Measurements from ENCODE around the gene NELL1.
"Not testable (repeated sequence)": the region's sequence is repeated elsewhere in the genome, so short reads cannot be mapped to it uniquely, and the experiment has no call there.

Gene NELL1

DNA sequence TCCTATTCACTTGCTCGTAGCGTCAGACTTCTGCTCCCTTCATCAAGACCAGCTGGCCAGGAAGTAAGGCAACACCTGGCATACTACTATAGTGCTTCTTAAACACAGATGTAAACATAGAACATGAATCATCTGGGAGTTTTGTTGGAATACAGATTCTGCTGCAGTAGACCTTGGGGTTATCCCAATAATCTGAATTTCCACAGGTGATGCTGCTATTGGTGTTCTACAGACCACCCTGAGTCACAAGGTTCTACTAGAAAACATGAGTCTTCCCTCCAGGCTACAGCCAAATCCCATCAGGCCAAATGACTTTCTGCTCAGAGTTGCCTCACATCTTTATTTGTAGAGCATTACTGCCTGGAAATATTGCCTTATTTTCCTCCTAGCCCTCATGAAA lies 175.2 kb downstream of the NELL1 start:
- no peaks in the 10 kb centered on the region for H3K27me3 ChIP-seq (ENCODE audit: control insufficient read depth, insufficient read depth, low read length)
- no peak overlapping the region for H3K4me3 ChIP-seq (ENCODE audit: low read length)
- H3K9ac ChIP-seq (ENCODE audit: low read depth, low read length): no peak overlapping the region
- H3K36me3 ChIP-seq (ENCODE audit: insufficient read depth, low read length): no peaks in the 10 kb centered on the region
- H3K4me1 ChIP-seq (ENCODE audit: control insufficient read depth, insufficient read depth, low read length): no peaks in the 10 kb centered on the region
- H3K9me3 ChIP-seq (replicated peaks; ENCODE audit: low read length): peaks cover 4% of the 10 kb centered on the region
- H3K4me2 ChIP-seq (ENCODE audit: low read length): no peak overlapping the region

DNA sequence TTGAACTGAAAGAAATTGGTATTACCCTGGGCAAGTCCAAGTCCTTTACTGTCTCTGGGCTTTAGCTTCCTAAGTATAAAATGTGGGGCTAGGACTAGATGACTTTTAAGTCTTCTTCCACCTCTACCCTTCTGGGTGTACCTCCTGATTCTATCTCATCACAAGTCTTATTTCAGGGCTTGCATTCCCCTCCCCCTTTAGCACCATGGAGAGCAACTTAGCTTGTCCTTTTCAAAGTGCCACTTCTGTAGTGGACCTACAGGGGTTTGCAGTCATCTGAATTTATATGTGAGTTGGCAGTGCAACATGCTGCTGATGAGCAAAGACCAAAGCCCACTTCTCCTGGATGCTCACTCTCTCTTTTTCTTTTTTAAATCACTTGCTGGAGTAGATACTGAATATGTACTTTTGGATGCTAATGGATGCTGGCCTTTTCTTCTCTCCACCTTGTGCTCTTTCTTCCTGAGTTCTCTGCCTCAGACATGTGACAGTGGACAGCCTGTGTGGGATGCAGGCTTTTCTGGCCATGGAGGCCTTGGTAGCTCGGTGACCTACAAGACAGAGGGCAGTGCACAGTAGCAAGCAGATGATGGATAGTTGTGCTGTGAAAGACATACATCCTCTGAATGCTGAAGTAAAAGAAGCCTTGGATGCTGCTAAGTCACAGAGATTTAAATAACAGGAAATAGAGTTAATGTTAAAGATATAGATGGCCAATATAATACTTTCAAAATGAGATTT lies 185.0 kb downstream of the NELL1 start:
- Histone ChIP-seq H3K27me3 (ENCODE audit: control insufficient read depth, insufficient read depth, low read length) (no peaks in the 10 kb centered on the region), H3K4me1 (ENCODE audit: control insufficient read depth, insufficient read depth, low read length) (no peaks in the 10 kb centered on the region), H3K9me3 (replicated peaks; ENCODE audit: low read length) (peaks cover 2% of the 10 kb centered on the region), H3K4me2 (ENCODE audit: low read length) (no peak overlapping the region), H3K9ac (ENCODE audit: low read depth, low read length) (no peak overlapping the region), H3K36me3 (ENCODE audit: insufficient read depth, low read length) (no peaks in the 10 kb centered on the region), H3K4me3 (ENCODE audit: low read length) (no peak overlapping the region)

DNA sequence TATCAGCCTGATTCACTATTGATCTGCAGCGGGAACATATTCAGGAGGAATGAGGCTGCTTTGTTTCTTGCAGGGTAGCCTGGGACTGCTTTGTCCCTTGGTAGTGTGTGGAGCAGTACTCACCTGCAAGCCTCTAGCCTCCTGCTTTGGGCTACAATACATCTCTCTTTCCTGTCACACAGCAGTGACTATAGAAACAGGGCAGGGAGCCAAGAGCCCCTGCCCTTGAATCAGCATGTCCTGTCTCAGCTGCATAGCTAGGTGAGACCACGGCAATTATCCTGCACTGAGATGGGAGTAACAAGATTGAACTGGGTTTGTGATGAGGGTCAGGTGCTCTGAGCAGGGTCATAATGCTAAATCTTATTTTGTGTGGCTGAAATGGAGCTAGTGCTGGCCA lies 191.9 kb downstream of the NELL1 start:
- Histone ChIP-seq H3K4me3 (ENCODE audit: low read length) (no peak overlapping the region), H3K4me1 (ENCODE audit: control insufficient read depth, insufficient read depth, low read length) (no peaks in the 10 kb centered on the region), H3K9me3 (replicated peaks; ENCODE audit: low read length) (no peaks in the 10 kb centered on the region), H3K4me2 (ENCODE audit: low read length) (no peak overlapping the region), H3K36me3 (ENCODE audit: insufficient read depth, low read length) (no peaks in the 10 kb centered on the region), H3K9ac (ENCODE audit: low read depth, low read length) (no peak overlapping the region), H3K27me3 (ENCODE audit: control insufficient read depth, insufficient read depth, low read length) (no peaks in the 10 kb centered on the region)

DNA sequence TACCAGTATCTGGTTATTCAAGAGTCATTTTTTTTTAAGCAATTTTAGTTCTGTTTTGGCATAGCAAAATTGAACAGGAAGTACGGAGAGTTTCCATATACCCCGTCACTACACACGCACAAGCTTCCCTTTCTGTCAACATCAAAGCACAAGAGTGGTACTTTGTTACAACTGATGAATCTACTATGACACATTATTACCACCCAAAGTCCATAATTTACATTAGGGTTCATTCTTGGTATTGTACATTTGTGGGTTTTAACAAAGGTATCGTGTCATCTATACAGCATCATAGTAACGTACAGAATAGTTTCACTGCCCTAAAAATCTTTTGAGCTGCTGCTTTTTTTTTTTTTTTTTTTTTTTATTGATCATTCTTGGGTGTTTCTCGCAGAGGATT lies 192.9 kb downstream of the NELL1 start:
- not testable (repeated sequence) for H3K9me3 ChIP-seq (replicated peaks; ENCODE audit: low read length); H3K4me1 ChIP-seq (ENCODE audit: control insufficient read depth, insufficient read depth, low read length); H3K9ac ChIP-seq (ENCODE audit: low read depth, low read length); H3K4me2 ChIP-seq (ENCODE audit: low read length); H3K4me3 ChIP-seq (ENCODE audit: low read length); H3K27me3 ChIP-seq (ENCODE audit: control insufficient read depth, insufficient read depth, low read length); H3K36me3 ChIP-seq (ENCODE audit: insufficient read depth, low read length)

DNA sequence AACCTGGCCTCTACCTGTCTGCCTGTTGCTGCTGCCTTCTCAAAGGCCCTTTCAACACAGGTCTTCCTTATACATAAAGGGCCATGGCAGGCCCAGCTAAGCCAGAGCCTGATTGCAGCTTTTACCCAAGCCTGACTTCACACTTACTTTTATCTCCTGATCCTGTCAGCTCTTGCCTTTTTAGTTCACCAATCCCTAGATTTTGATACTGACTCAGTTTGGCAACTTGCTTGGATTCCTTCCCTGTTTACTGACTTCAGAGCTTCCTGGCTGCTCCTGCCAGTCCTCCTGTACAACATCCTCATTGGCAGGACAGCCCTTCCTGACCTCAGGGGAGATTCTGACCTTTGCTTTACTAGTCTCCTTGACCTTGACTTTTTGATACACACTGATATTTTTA lies 195.2 kb downstream of the NELL1 start:
- Histone ChIP-seq H3K9ac (ENCODE audit: low read depth, low read length) (no peak overlapping the region), H3K27me3 (ENCODE audit: control insufficient read depth, insufficient read depth, low read length) (no peaks in the 10 kb centered on the region), H3K9me3 (replicated peaks; ENCODE audit: low read length) (no peaks in the 10 kb centered on the region), H3K4me1 (ENCODE audit: control insufficient read depth, insufficient read depth, low read length) (no peaks in the 10 kb centered on the region), H3K36me3 (ENCODE audit: insufficient read depth, low read length) (no peaks in the 10 kb centered on the region), H3K4me2 (ENCODE audit: low read length) (no peak overlapping the region), H3K4me3 (ENCODE audit: low read length) (no peak overlapping the region)

DNA sequence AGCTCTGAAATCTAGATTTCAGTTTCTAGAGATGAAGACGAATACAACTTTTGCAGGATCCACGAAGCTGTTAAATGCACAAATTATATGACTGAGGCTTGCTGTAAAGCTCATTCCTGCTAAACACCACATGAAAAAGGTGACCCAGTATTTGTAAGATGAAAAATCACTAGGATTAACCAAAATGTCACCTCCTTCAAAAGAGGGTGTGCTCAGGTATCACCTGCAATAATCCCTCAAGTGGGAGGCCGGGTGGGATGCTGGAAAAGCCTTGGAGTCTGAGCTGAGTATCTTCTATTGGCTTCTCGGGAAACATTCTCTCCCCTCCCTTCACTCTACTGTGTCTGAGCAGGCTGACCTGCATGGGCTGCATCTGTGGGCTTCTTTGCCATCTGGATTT lies 195.8 kb downstream of the NELL1 start:
- no peaks in the 10 kb centered on the region for H3K9me3 ChIP-seq (replicated peaks; ENCODE audit: low read length)
- no peak overlapping the region for H3K4me2 ChIP-seq (ENCODE audit: low read length)
- no peaks in the 10 kb centered on the region for H3K4me1 ChIP-seq (ENCODE audit: control insufficient read depth, insufficient read depth, low read length)
- H3K27me3 ChIP-seq (ENCODE audit: control insufficient read depth, insufficient read depth, low read length): no peaks in the 10 kb centered on the region
- H3K9ac ChIP-seq (ENCODE audit: low read depth, low read length): no peak overlapping the region
- no peaks in the 10 kb centered on the region for H3K36me3 ChIP-seq (ENCODE audit: insufficient read depth, low read length)
- H3K4me3 ChIP-seq (ENCODE audit: low read length): no peak overlapping the region

DNA sequence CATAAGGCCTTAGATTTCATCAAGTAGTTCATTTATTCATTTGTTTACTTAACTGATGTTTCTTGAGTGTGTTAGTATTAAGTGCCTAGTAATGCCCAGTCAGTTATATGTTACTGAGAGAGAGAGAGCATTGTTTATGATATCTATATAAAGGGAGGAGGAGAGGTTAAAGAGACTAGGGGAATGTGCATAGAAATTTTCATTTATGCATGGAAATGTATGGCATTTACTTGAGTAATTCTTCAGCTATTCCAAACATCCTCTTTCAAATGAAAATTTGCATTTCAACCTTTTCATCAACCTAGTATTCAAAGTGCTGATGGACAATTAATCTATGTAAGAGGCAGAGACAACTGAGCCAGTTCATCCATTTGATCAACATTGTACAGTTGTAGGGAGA lies 199.7 kb downstream of the NELL1 start:
- H3K27me3 ChIP-seq (ENCODE audit: control insufficient read depth, insufficient read depth, low read length): no peaks in the 10 kb centered on the region
- no peak overlapping the region for H3K9ac ChIP-seq (ENCODE audit: low read depth, low read length)
- H3K9me3 ChIP-seq (replicated peaks; ENCODE audit: low read length): no peaks in the 10 kb centered on the region
- no peak overlapping the region for H3K4me3 ChIP-seq (ENCODE audit: low read length)
- H3K36me3 ChIP-seq (ENCODE audit: insufficient read depth, low read length): no peaks in the 10 kb centered on the region
- H3K4me1 ChIP-seq (ENCODE audit: control insufficient read depth, insufficient read depth, low read length): no peaks in the 10 kb centered on the region
- no peak overlapping the region for H3K4me2 ChIP-seq (ENCODE audit: low read length)

DNA sequence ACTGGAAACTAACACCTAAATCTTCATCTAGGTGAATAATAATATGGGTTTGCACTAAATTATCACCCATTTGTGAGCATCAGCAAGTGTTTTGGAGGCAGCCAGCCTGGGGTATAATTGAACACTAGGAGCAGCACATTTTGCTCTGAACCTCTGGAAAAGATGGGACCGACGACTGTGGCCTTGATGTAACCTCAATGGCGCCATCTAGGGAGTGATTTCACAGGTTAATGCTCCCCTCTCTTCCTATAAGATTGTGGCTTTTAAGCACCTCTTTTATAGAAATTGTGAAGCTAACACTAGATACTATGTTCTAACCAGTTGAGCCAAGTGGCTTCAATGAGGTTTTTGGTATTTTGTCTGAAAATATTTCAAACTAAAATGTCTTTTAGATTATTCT lies 203.7 kb downstream of the NELL1 start:
- Histone ChIP-seq H3K9ac (ENCODE audit: low read depth, low read length) (no peak overlapping the region), H3K4me2 (ENCODE audit: low read length) (no peak overlapping the region), H3K4me1 (ENCODE audit: control insufficient read depth, insufficient read depth, low read length) (no peaks in the 10 kb centered on the region), H3K36me3 (ENCODE audit: insufficient read depth, low read length) (no peaks in the 10 kb centered on the region), H3K4me3 (ENCODE audit: low read length) (no peak overlapping the region), H3K27me3 (ENCODE audit: control insufficient read depth, insufficient read depth, low read length) (no peaks in the 10 kb centered on the region), H3K9me3 (replicated peaks; ENCODE audit: low read length) (no peaks in the 10 kb centered on the region)

DNA sequence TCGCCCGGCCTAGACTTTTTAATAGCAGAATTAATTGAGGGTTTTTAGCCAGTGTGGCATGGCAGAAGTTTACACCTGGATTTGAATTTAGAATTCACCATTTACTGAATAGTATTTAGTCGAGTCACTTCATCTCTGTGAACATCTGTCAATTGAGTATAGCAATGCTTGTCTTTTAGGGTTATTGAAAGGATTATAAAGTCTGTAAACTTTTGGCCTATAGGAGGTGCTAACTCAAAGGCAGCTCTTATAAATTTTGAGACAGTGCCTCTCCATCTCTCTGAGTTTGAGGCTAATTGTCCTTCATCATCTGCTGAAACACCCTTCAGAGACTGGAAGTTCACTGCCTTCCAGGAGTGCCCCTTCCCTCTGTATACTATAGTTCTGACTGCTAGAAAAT lies 205.0 kb downstream of the NELL1 start:
- Histone ChIP-seq H3K9me3 (replicated peaks; ENCODE audit: low read length) (no peaks in the 10 kb centered on the region), H3K4me2 (ENCODE audit: low read length) (no peak overlapping the region), H3K4me1 (ENCODE audit: control insufficient read depth, insufficient read depth, low read length) (no peaks in the 10 kb centered on the region), H3K27me3 (ENCODE audit: control insufficient read depth, insufficient read depth, low read length) (no peaks in the 10 kb centered on the region), H3K36me3 (ENCODE audit: insufficient read depth, low read length) (no peaks in the 10 kb centered on the region), H3K4me3 (ENCODE audit: low read length) (no peak overlapping the region), H3K9ac (ENCODE audit: low read depth, low read length) (no peak overlapping the region)

DNA sequence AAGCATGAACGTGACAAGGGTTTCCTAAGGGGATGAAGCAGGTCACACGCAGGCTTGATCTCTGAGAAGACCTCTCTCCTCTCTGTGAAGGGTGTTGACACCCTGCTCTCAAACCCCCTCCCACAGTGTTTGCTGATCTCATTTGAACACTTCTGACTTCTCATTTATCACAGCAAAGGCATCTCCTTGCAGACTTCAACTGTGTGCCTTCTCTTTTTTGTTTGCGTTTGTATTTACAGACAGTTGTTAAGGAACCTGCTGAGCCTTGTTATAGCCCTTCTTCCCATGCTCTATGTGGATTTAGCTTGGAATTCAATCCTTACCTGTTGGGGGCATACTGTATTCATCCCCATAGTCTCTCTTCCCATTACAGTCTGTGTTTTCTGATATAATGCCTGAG lies 206.5 kb downstream of the NELL1 start:
- Histone ChIP-seq H3K4me3 (ENCODE audit: low read length) (no peak overlapping the region), H3K27me3 (ENCODE audit: control insufficient read depth, insufficient read depth, low read length) (no peaks in the 10 kb centered on the region), H3K9ac (ENCODE audit: low read depth, low read length) (no peak overlapping the region), H3K9me3 (replicated peaks; ENCODE audit: low read length) (no peaks in the 10 kb centered on the region), H3K4me2 (ENCODE audit: low read length) (no peak overlapping the region), H3K36me3 (ENCODE audit: insufficient read depth, low read length) (no peaks in the 10 kb centered on the region), H3K4me1 (ENCODE audit: control insufficient read depth, insufficient read depth, low read length) (no peaks in the 10 kb centered on the region)

DNA sequence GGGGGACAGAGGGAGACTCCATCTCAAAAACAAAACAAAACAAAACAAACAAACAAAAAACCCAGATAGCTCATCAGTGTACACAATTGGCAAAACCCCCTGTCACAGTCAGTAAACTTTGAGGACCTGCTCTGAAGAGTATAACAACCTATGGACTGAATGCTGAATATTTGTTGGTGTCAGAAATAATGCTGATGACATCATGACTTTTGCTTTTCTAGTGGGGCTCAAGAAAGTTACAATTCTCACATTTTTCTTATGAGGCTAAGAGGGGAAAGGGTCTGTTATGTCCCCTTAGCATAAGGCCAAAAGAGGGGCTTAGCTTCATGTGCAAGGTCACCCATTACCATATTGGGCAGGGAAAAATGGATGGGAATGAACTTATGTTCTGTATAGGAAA lies 207.4 kb downstream of the NELL1 start:
- H3K4me1 ChIP-seq (ENCODE audit: control insufficient read depth, insufficient read depth, low read length): no peaks in the 10 kb centered on the region
- H3K4me3 ChIP-seq (ENCODE audit: low read length): no peak overlapping the region
- no peak overlapping the region for H3K9ac ChIP-seq (ENCODE audit: low read depth, low read length)
- no peak overlapping the region for H3K4me2 ChIP-seq (ENCODE audit: low read length)
- H3K36me3 ChIP-seq (ENCODE audit: insufficient read depth, low read length): no peaks in the 10 kb centered on the region
- no peaks in the 10 kb centered on the region for H3K27me3 ChIP-seq (ENCODE audit: control insufficient read depth, insufficient read depth, low read length)
- H3K9me3 ChIP-seq (replicated peaks; ENCODE audit: low read length): no peaks in the 10 kb centered on the region

DNA sequence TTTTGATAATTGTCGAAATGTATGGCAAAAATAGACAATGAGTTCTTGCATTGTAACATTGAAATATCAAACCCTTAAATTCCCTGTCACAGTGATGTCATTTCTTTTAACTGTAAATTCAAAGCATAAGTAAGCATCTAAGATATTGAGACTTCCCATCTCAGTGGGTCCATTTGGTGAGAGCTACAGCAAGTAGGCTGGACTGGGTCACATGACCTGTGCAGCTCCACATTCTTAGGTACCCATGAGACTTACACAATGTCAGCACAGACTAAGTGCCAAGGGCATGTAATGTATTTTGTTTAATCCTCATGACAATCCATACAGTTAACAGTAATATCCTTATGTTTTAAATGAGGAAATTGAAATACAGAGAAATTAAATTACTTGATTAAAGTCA lies 210.7 kb downstream of the NELL1 start:
- Histone ChIP-seq H3K4me2 (ENCODE audit: low read length) (no peak overlapping the region), H3K9ac (ENCODE audit: low read depth, low read length) (no peak overlapping the region), H3K27me3 (ENCODE audit: control insufficient read depth, insufficient read depth, low read length) (no peaks in the 10 kb centered on the region), H3K4me1 (ENCODE audit: control insufficient read depth, insufficient read depth, low read length) (no peaks in the 10 kb centered on the region), H3K9me3 (replicated peaks; ENCODE audit: low read length) (no peaks in the 10 kb centered on the region), H3K4me3 (ENCODE audit: low read length) (no peak overlapping the region), H3K36me3 (ENCODE audit: insufficient read depth, low read length) (no peaks in the 10 kb centered on the region)
